GM18526 (cell line): Measurements from ENCODE around the gene RPUSD4.

Source experiments
- POLR2A ChIP-seq: IDR thresholded peaks from 3 replicates; pipeline ENCODE4 v1.6.1; 2011; ENCODE audit not compliant: insufficient read length; ENCODE audit errors: extremely low read depth

The RPUSD4 gene

DNA sequence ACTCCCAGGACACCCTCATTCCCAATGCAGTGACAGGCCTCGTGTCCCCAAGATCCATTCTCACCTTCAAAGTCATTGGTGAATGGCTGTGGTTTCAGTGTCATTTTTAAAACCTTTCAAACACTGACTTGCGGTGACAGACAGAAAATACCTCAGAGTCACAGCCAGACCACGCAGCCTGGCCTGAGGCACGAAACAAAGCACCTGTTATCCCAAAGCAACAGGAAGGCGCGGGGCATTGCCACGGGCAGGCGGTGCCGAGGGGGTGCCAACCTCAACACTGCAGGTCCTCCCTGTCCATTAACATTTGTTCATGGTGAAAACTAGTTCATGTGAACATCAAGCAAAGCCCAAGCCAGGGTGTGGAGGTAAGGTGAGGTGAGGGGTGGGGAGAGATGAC lies 38.2 kb downstream of the RPUSD4 start:
- TF ChIP-seq POLR2A: no peak

DNA sequence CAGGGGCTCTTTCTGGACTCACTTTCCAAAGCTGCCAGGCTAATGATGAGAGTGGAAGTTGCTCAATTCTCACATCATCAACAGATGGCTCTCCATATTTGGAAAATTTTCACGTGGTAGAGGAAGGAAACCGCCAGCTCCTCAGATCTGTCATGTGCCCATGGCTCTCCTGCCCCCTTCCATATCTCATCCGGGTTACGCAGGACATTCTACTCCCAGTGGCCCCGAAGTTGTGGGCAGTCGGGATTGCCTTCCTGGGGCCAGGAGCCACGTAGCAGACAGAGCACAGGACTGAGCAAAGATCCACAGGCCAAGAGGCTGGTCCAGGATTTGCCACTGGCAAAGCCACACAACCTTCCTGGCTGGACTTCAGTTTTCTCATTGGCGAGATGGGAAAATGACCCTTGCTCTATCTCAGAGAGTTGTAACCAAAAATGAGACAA lies 38.8 kb downstream of the RPUSD4 start:
- TF ChIP-seq POLR2A: no peak

DNA sequence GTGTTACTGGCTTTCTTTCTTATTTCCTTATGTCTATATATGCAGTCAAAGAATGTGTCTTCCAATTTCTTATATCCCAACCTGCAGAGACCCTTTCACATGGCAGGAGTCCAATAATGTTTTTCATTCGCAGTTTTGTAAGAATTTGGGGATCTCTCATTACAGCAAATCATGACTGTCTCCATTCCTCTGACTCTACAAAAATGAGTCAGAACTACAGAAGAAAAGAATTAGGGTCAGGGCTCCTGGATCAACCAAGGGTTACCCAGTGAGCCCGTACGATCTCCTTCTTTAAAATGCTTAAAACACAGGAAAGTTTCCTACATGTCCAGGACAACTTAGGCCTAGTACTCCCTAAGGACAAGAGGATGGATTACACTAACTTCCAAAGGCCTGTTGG lies 42.2 kb downstream of the RPUSD4 start:
- no peak for TF ChIP-seq POLR2A

DNA sequence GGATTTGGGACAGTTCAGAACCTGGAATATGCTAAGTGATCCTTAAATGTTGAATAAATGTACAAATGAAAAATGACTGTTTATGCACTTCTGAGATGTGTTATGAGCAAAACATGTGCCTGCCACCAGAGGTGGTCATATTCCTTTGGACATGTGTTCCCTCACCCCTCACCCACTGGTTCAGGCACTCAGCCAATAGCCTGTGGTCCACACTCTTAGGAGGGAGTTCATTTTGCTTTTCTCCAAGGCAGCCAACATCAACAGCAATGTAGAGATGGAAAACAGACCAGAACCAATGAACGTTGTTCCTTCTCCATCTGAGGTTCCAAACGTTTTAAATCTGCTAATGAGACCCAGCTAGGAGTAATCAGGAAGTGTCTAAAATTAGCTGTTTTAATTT lies 44.0 kb downstream of the RPUSD4 start:
- no peak for TF ChIP-seq POLR2A

DNA sequence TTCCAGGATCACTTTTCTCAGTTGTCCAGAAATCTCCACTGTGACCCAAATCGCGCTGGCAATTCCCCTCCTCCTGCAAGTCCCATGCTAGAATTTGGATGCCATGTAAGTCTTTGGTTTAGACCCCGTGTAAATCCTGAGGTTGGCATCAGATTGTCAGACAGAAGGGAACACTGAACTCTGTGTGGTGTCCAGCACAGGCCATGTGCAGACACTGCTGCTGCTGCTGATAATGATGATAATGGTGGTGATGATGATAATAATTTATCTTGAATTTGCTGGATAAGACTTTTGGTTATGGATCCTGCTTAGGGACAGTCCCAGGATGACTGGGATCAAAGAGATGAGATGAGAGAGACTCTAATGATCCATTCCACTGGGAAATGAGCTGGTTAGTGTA lies 45.0 kb downstream of the RPUSD4 start:
- TF ChIP-seq POLR2A: no peak

DNA sequence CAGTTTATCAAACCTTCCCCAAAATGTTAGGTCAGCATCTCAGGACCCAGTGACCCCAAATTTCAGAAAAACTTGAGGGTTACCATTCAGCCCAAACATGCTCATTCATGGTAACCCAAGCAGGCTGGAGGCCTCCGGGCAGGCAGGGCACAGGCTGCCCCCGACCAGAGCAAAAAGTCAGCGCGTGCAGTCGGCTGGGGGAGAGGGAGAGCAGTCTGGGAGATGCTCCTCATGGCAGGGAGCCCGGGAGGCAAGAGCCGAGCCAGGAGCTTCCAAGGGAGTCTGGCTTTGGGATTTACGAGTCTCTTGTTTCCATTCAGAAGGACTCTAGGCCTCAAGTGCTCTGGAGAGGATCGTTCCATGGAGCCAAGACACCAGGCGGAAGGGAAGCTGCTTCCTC lies 45.7 kb downstream of the RPUSD4 start:
- TF ChIP-seq POLR2A: no peak

DNA sequence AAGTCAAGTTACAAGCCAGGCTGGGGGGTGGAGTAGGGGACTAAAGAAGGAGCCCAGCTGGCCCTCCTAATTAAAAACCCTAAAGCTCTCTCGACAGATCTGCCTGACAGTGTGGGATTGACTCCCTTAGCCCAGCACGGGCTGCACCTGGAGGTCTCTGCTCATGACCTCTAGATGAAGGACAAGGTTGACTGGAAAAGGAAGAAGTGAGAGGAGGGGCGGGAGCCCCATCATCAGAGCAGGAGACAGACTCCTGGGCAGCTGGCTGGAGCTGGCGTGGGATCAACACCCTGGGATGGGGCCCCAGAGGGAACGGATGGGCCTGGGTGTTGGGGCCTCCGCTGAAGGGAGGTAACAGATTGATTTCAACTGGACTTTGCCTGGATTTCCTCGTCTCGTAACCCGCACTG lies 46.1 kb downstream of the RPUSD4 start:
- no peak for TF ChIP-seq POLR2A

DNA sequence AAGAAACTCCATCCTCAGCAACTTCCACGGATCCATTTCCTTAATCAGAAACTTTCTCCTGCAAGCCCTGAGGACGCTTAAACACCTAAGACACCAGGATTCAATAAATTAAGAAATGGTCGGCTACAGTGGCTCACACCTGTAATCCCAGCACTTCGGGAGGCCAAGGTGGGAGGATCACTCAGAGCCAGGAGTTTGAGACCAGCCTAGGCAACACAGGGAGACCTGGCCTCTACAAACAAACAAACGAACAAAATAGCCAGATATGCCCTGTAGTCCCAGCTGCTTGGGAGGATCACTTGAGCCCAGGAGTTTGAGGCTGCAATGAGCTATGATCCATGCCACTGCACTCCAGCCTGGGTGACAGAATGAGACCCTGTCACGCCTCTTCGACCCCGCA lies 46.7 kb downstream of the RPUSD4 start:
- no peak for TF ChIP-seq POLR2A

DNA sequence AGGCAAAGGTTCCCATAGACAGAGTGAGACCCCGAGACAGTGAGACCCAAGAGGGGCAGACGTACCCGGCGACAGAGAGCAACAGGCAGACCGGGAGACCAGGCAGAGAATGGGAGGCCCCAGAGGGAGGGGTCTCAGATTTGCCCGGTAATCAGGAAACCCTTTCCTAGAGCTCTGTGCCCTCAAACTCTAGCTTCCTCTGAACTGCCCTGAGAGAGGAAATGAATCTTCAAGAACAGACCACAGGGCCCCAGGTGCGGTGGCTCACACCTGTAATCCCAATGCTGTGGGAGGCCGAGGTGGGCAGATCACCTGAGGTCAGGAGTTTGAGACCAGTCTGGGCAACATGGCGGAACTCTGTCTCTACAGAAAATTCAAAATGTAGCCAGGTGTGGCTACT lies 47.7 kb downstream of the RPUSD4 start:
- no peak for TF ChIP-seq POLR2A

DNA sequence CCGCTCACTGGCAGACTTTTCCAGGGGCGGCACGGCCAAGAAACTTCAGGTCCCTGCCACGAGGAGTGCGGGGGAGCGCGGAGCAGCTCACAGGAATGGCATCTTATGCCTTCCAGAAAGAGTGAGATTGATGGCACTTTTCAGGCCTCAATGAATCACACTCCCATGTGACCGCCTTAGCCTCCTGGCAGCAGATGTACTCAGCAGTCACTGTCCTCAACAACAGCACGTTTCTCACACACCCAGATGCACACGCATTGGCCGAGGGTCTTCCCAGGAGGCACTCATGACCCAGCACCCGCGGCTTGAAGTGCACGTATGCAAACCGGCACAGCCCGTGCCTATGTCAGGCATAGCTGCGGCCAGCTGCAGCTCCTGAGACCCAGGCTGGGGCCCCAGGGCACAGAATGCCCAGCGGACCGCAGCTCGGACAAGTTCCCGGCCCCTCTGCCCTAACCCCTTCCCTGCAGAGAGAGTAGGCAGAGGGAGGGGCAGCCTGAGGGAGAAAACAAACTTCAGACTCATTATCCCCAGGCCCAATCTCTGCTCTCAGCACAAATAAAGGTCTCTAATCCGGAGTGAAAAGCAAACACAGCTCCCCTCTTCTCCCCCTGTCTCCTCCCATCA lies 48.3 kb downstream of the RPUSD4 start:
- no peak for TF ChIP-seq POLR2A

DNA sequence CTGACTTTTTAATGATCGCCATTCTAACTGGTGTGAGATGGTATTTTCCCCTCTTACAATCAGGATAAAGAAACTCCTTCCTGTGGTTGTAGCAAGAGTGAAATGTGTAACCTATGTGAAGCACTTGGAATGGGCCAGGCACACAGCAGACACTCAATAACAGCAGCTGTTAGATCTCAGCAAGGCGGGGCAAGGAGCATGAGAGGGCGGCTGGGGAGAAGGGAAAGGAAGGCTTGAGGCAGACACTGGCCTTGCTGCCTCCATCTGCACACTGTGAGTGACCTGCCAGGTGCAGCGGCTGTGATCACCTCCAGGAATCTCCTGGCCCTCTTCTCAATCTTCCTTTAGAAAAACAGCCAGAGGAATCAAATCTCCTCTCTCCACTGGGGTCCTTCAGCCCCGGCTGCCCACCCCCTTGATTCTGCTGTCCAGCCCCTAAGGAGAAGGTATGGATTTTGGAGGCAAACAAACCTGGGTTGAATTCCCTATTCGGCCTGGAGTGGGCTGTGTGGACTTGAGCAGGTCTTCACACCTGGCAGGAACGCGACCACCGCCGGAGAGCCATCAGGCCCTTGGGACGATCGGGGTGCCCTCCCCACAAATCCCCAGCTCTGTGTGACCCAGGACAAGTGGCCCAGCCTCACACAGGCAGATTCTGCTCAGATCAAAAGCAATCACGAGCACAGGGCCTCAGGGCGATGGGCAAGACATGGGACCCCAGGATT lies 49.0 kb downstream of the RPUSD4 start:
- TF ChIP-seq POLR2A: no peak

DNA sequence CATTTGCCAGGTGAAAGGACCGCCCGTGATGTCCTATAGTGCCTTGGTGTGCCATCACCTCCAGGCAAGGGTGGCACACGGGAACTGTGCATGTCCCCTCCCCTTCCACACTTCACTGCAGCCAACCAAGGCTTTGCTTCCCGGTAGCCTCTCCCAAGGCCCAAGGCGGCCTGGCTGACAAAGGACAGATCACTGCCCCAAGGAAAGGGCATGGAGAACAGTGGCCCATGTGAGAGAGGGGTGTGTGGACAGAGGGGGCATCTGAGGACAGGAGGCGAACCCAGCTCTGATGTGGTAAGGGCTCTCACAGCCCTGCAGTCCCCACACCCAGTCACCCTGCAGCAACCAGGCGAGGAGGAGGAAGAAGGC lies 50.4 kb downstream of the RPUSD4 start:
- TF ChIP-seq POLR2A: no peak

DNA sequence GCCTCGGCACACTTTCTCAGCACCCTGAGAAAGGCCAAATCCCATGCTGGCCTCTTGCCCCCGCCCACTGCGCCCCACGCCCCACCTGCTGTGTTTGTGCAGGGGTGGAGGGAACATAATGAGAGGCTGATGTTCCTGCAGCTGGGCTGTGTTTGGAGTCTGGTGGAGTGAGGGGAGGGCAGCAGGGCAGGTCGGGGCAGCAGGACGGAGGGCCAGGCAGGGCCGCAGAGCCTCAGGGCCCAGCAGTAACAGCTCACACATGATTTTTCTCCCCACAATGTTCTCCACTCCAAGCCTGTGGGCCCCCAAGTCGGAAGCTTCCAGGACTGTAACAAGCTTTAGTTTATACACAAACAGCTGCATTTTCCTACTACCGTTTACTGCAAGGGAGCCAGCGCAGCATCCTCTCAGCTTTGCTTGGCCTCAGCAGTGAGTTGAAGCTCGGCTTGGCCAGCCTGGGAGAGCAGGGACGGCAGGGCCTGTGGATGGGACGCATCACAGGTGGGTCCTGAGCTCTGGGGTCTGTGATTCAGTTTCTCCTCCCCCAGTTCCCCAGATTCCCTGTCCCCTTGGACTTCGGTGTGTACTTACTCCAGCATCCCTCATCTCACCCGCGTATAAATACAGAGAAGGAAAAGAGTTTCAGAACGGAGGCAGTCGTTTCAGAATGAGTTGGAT lies 51.0 kb downstream of the RPUSD4 start:
- TF ChIP-seq POLR2A: no peak

DNA sequence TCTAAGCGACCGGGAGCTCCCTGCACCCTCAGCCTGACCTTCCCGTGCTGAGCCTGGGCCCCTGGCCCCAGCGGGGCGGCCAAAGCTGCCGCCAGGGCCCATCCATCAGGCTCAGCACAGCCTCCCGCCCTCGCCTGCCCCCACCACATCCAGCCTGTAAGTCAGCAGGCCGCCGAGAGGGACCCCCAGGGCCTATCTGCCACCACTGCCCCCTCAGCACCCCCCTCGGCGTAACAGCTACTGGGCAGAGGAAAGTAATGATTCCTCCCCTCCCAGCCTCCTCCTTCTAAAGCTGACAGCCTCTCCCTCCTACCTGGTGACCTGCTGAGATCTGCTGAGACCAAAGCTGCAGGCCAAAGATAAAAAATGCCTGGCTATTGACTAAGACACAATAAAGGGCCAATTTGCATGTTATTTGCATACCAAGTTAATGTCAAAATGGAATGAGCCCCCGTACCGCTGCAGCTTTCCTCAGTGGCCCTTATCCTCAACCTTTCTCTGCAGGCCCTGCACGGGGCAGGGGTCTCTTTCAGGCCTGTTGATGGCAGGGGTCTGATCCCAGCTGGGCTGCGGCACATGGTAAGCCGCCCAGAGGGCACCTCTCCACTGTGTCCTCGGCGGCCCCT lies 51.6 kb downstream of the RPUSD4 start:
- TF ChIP-seq POLR2A: no peak

DNA sequence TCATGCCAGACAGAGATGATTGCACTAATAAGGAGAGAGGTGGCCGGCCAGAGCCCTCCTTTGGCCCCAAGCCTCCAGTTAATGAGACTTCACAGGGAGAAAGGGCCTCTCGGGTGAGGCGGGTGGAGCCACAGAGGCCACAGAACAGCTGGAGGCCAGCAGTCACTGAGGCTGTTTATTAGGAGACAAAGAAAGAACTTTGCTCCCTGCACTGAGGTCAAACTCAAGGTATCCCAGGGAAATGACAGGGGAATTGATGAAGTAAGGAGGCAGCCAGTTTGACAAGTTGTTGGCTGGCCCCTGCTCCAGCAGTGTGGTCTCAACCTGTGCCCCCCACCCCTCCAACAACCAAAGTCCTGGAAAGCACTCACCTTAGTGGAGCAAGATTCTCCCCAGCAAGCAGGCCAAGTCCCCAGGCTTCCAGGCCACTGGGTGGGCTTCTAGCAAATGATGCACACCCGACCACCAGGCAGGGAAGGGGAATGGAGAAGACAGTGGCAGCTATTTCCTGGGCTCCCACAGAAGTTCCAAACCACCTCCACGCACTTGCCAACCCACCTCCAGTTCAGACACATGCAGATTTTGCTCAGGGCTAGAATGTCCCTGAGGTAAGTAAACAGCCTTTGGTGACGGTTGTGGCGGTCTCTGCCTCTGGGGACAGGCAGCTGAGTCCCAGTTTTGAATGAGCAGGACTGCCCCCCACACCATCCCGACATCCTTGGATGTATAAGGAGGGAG lies 53.2 kb downstream of the RPUSD4 start:
- no peak for TF ChIP-seq POLR2A
